Panc1 (cell line): ENCODE data around the gene DIS3L2. TPM values are rescaled to one million over a fixed set of nuclear protein-coding genes. Genes with fewer than 3 reads are reported as not detected.

Experiments used
- ATAC-seq: fragments of 200-7000 bp; cut with Tn5 transposase; 2 replicates; pipeline ENCODE4 v1.9.1; 2020; ENCODE audit warnings: mild to moderate bottlenecking, moderate library complexity
- BruUV-seq: library from RNA; stranded (reverse); fragments of 400-500 nt; replicated peaks from 2 replicates; lab custom pipeline; 2021; lab: Mats Ljungman, UMichigan
- CTCF ChIA-PET: fragments of 300-600 bp; sonication (Branson Sonifier 250); formaldehyde crosslinking; loops from one replicate; lab custom pipeline; 2022; ENCODE audit warnings: antibody characterized with exemption; lab: Charles Lee
- POLR2A ChIA-PET: fragments of 300-600 bp; sonication (Branson Sonifier 250); formaldehyde crosslinking; loops from one replicate; lab custom pipeline; 2022; ENCODE audit warnings: antibody characterized with exemption; lab: Charles Lee
- DNase-seq: peaks from one replicate; pipeline ENCODE4 v3.0.0-alpha.2; 2010; ENCODE audit warnings: low read depth, low spot score
- H3K27ac ChIP-seq: 2 replicates; pipeline ENCODE4 v1.5.1; 2011; ENCODE audit warnings: mild to moderate bottlenecking, low read length, inconsistent platforms
- H3K27me3 ChIP-seq: fragments of 200-500 bp; sonication (Bioruptor generic); 2 replicates; pipeline ENCODE4 v1.6.0; 2014; ENCODE audit warnings: low read length, inconsistent platforms; ENCODE audit not compliant: control insufficient read depth, insufficient read depth
- H3K36me3 ChIP-seq: fragments of 200-500 bp; sonication (Bioruptor generic); 2 replicates; pipeline ENCODE4 v1.5.1; 2014; ENCODE audit warnings: inconsistent platforms, mild to moderate bottlenecking, low read length, moderate library complexity; ENCODE audit not compliant: control insufficient read depth, insufficient read depth
- H3K4me1 ChIP-seq: 2 replicates; pipeline ENCODE4 v1.5.1; 2011; ENCODE audit warnings: inconsistent platforms, mild to moderate bottlenecking, low read length, moderate library complexity; ENCODE audit not compliant: control insufficient read depth, insufficient read depth
- H3K4me3 ChIP-seq, 2 experiments: 2 replicates each; pipeline ENCODE4 v1.5.1; 2011 to 2012; ENCODE audit warnings: low read depth in 2 of 2, low read length in 2 of 2, mild to moderate bottlenecking in 2 of 2, inconsistent platforms in 1 of 2, moderate library complexity in 1 of 2
- H3K9me3 ChIP-seq: fragments of 200-500 bp; sonication (Bioruptor generic); 2 replicates; pipeline ENCODE4 v1.5.1; 2014; ENCODE audit warnings: low read depth, mild to moderate bottlenecking, inconsistent platforms, low read length, moderate library complexity; ENCODE audit not compliant: control insufficient read depth, insufficient read depth
- CTCF ChIP-seq: fragments of 450-650 bp; IDR thresholded peaks from 2 replicates; pipeline ENCODE4 v1.5.1; 2017; ENCODE audit warnings: mild to moderate bottlenecking
- POLR2AphosphoS5 ChIP-seq: IDR thresholded peaks from 2 replicates; pipeline ENCODE4 v1.6.1; 2012; ENCODE audit warnings: mild to moderate bottlenecking, low read depth, low read length, moderate library complexity
- REST ChIP-seq, 2 experiments: IDR thresholded peaks; 2 replicates each; pipeline ENCODE4 v1.6.1; 2011 to 2012; ENCODE audit warnings: low read depth in 2 of 2, control low read depth in 1 of 2, low read length in 1 of 2, mild to moderate bottlenecking in 1 of 2, moderate library complexity in 1 of 2; ENCODE audit not compliant: insufficient read depth in 1 of 2
- SIN3A ChIP-seq: IDR thresholded peaks from 2 replicates; pipeline ENCODE4 v1.6.1; 2012; ENCODE audit warnings: low read depth, mild to moderate bottlenecking, low read length, moderate library complexity, borderline replicate concordance; ENCODE audit not compliant: insufficient read depth
- TCF7L2 ChIP-seq: IDR thresholded peaks from 2 replicates; pipeline ENCODE4 v1.6.1; 2011; ENCODE audit warnings: mild to moderate bottlenecking, low read depth, low read length, inconsistent platforms
- in situ Hi-C: cut with HindIII; loops from 2 replicates; pipeline ENCODE4 v1.10.0; 2016; ENCODE audit warnings: low sequenced_read_pairs, low pct_unique_long_range_greater_than_20kb
- intact Hi-C: fragments of 100-400 bp; cut with micrococcal nuclease; formaldehyde crosslinking; loops from one replicate; pipeline ENCODE4 v1.10.0; 2022; ENCODE audit not compliant: unreplicated experiment
- total RNA-seq: library from RNA; stranded (reverse); gene quantifications from one replicate; pipeline ENCODE4 v1.2.1, GENCODE V29; 2021; ENCODE audit not compliant: unreplicated experiment

Gene DIS3L2
- total RNA-seq, 1 experiment from 2014 or later = 28.1 TPM

GRCh38 chr2:231975001-231975400 lies 13.5 kb downstream of the DIS3L2 start:
- POLR2A ChIA-PET = interaction anchor here (0.6 to 0.7 kb wide), 3 partner anchors 404 to 601 kb away, joined by 4 to 12 read pairs (median 7); no protein-coding TSS in a partner anchor
- ATAC-seq = no peak

GRCh38 chr2:231977430-231977829 lies 15.9 kb downstream of the DIS3L2 start:
- Histone ChIP-seq H3K27ac (no peak overlapping the region), H3K4me3 (no peak overlapping the region), H3K4me1 (no peaks in the 10 kb centered on the region), H3K27me3 (no peaks in the 10 kb centered on the region), H3K36me3 (no peaks in the 10 kb centered on the region), H3K9me3 (no peaks in the 10 kb centered on the region)
- in situ Hi-C loops = no loop called here
- no TSS peak for BruUV-seq
- POLR2A ChIA-PET = no interaction called here
- intact Hi-C loops = no loop called here
- DNase-seq = no peak
- no peak for ATAC-seq
- CTCF ChIA-PET = no interaction called here
- TF ChIP-seq SIN3A (no peak), CTCF (no peak), POLR2AphosphoS5 (no peak), REST (IDR thresholded peaks at IDR 0.05; ENCODE audit: insufficient read depth in 1 of 2, low read depth in 2 of 2, low read length in 1 of 2) (no peak), TCF7L2 (no peak)

More at GRCh38 chr2:231975001-231975400, 13.5 kb downstream of the DIS3L2 start:
- H3K4me3 ChIP-seq = no peak overlapping the region
- H3K9me3 ChIP-seq = no peaks in the 10 kb centered on the region
- no peak overlapping the region for H3K27ac ChIP-seq
- BruUV-seq = no TSS peak
- in situ Hi-C loops = no loop called here
- CTCF ChIA-PET = no interaction called here
- H3K27me3 ChIP-seq = no peaks in the 10 kb centered on the region
- H3K4me1 ChIP-seq = no peaks in the 10 kb centered on the region
- DNase-seq = no peak
- H3K36me3 ChIP-seq = no peaks in the 10 kb centered on the region
- intact Hi-C loops = no loop called here
- TF ChIP-seq REST (IDR thresholded peaks at IDR 0.05; ENCODE audit: insufficient read depth in 1 of 2, low read depth in 2 of 2, low read length in 1 of 2) = no peak
- TF ChIP-seq SIN3A = no peak
- no peak for TF ChIP-seq POLR2AphosphoS5
- no peak for TF ChIP-seq TCF7L2
- TF ChIP-seq CTCF = no peak
